Measurements from ENCODE around the gene MAGI2. TPM values are rescaled to one million over a fixed set of nuclear protein-coding genes. Genes with fewer than 3 reads are reported as not detected.

Gene MAGI2
- total and polyA plus RNA-seq, 8 donors = 1.3 to 4.0 (median 2.0) TPM

DNA sequence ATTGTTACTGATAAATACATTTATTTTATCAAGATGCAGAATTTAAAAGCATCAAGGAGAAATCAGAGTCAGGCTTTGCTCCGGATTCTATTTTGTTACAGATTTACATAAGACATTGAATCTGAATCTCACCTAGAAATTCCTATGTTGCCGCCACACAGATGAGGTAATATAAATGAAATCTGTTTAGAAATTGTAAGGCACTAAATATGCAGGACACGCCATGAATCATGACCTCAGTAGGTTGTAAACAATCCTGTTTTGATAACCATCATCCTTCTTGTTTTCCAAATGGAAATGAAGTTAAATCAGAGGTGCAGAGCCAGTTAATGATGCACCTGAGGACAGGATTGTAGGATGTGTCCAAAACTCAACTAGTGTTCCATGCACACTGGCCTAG, 778.0 kb downstream of the MAGI2 start:
- 88 to 91% methylated on average over 3 of the region's 3 CpGs for WGBS, 2 donors

GRCh38 chr7:78673272-78673671, 780.2 kb downstream of the MAGI2 start:
- Histone ChIP-seq H3K27ac (no peak overlapping the region), H3K4me1 (no peaks in the 10 kb centered on the region), H3K27me3 (no peaks in the 10 kb centered on the region), H3K4me3 (no peak overlapping the region), H3K36me3 (no peaks in the 10 kb centered on the region), H3K9me3 (no peaks in the 10 kb centered on the region)
- FAIRE-seq (no peak), DNase-seq (peak in 5 of 6 donors; percentile 15 to 49 (median 31)), ATAC-seq (peak in 3 of 4 donors; percentile 38 to 70 (median 66))
- intact Hi-C loops (cut with DNase I) = no loop called here
- TF ChIP-seq CTCF (IDR thresholded peaks at IDR 0.05) = no peak

More for the DNA sequence above, 778.0 kb downstream of the MAGI2 start:
- no peak for ATAC-seq
- Histone ChIP-seq H3K27me3 (no peaks in the 10 kb centered on the region), H3K36me3 (no peaks in the 10 kb centered on the region), H3K4me1 (no peaks in the 10 kb centered on the region), H3K9me3 (no peaks in the 10 kb centered on the region), H3K4me3 (no peak overlapping the region), H3K27ac (no peak overlapping the region)
- DNase-seq = no peak
- TF ChIP-seq CTCF (IDR thresholded peaks at IDR 0.05) = no peak
- intact Hi-C loops (cut with DNase I) = no loop called here
- FAIRE-seq = no peak

- no peaks in the 10 kb centered on the region for H3K27me3 ChIP-seq
- ATAC-seq (no peak), FAIRE-seq (no peak), DNase-seq (no peak)
- no peak for TF ChIP-seq CTCF (IDR thresholded peaks at IDR 0.05)
- intact Hi-C loops (cut with DNase I) = no loop called here
- H3K4me3 ChIP-seq = no peak overlapping the region
- no peaks in the 10 kb centered on the region for H3K9me3 ChIP-seq
- WGBS, 2 donors = 87 to 95% methylated on average over 4 of the region's 4 CpGs
- no peaks in the 10 kb centered on the region for H3K36me3 ChIP-seq
- H3K27ac ChIP-seq = no peak overlapping the region
- H3K4me1 ChIP-seq = no peaks in the 10 kb centered on the region
Observed at GRCh38 chr7:78662939-78663338, 790.5 kb downstream of the MAGI2 start.

DNA sequence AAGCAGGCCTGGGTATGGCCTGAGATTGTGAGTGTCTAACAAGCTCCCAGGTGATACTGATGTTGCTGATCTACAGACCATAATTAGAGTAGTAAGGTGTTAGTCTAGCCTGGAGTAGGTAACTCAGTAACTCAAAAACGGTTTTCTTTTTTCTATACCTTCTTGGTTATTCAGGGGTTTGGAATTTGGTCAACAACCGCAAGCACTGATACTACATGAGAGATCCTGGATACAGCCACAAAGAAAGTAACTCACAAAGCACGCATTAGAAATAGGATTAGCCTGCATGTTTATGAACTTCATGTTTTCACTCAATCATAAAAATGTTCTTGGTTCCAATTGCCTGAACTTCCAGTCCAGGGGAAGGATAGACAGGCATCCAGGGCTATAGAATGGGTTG, 803.5 kb downstream of the MAGI2 start:
- no peak overlapping the region for H3K27ac ChIP-seq
- ATAC-seq (no peak), FAIRE-seq (no peak), DNase-seq (no peak)
- intact Hi-C loops (cut with DNase I) = no loop called here
- H3K4me3 ChIP-seq = no peak overlapping the region
- no peaks in the 10 kb centered on the region for H3K27me3 ChIP-seq
- 78% methylated on average over 3 of the region's 3 CpGs for WGBS, 2 donors
- H3K36me3 ChIP-seq = no peaks in the 10 kb centered on the region
- H3K9me3 ChIP-seq = no peaks in the 10 kb centered on the region
- TF ChIP-seq CTCF (IDR thresholded peaks at IDR 0.05) = no peak
- H3K4me1 ChIP-seq = no peaks in the 10 kb centered on the region

GRCh38 chr7:78649236-78649635, 804.2 kb downstream of the MAGI2 start:
- no peak overlapping the region for H3K4me3 ChIP-seq
- no peak overlapping the region for H3K27ac ChIP-seq
- ATAC-seq (no peak), DNase-seq (no peak), FAIRE-seq (no peak)
- TF ChIP-seq CTCF (IDR thresholded peaks at IDR 0.05) = no peak
- no peaks in the 10 kb centered on the region for H3K27me3 ChIP-seq
- 93 to 98% methylated on average over 2 of the region's 2 CpGs for WGBS, 2 donors
- H3K36me3 ChIP-seq = no peaks in the 10 kb centered on the region
- H3K4me1 ChIP-seq = peaks cover 0 to 3% (median 0%) of the 10 kb centered on the region in 3 donors
- no peaks in the 10 kb centered on the region for H3K9me3 ChIP-seq
- intact Hi-C loops (cut with DNase I) = no loop called here

Measured in pancreas (tissue), 10 donors.